CD4-positive, alpha-beta T cell treated with Interleukin-15 for 4 hours (primary cell): Measurements from ENCODE around the gene PPP1R37.
A peak's percentile ranks its signal among the peaks of the same experiment; 100 is the strongest.
"Not testable (repeated sequence)": the region's sequence is repeated elsewhere in the genome, so short reads cannot be mapped to it uniquely, and the experiment has no call there.

Source experiments
- DNase-seq: peaks from one replicate; pipeline ENCODE4 v3.0.0-alpha.2; 2020; ENCODE audit warnings: low spot score

The PPP1R37 gene

GRCh38 chr19:45095496-45096413 lies 2.8 kb downstream of the PPP1R37 start:
- DNase-seq = no peak

- no peak for DNase-seq
Observed at GRCh38 chr19:45096700-45097099, 3.7 kb downstream of the PPP1R37 start.

- DNase-seq = no peak
Observed at GRCh38 chr19:45097450-45097775, 4.4 kb downstream of the PPP1R37 start.

DNA sequence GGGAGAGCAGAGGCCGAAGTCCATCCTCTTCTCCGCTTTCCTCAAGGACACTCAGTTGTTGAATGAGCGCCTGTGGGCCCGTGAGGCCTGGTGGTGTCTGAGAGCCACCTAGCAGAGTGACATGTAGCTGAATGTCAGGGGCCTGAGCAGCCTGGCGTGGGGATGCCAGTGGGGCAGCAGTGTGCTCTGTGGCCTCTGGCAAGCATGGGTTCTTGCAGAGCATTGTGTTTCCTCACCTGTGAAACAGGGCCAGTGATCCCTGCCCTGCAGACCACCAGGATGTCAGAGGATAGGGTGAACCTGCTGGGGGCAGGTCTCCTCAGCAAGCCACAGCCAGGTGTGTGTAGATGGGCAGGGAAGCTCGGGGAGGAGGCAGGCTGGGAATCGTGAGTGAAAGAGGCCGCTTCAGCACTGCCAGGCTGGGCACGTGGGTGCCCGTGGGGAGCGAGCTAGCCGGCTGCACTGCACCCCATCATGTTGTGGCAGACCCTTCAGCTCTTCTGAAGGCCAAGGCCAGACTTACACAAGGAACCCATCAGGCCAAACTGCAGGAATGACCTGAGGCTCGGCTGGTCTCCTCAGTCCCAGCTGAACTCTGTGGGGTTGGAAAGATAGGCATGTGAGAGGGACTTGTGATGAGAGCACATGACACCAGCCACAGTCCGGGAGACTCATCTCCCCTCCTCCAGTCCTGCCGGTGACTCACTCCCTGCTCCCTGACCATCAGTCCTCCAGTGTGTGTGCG lies 5.0 kb downstream of the PPP1R37 start:
- DNase-seq = no peak

GRCh38 chr19:45098521-45099466 lies 5.8 kb downstream of the PPP1R37 start:
- no peak for DNase-seq

DNA sequence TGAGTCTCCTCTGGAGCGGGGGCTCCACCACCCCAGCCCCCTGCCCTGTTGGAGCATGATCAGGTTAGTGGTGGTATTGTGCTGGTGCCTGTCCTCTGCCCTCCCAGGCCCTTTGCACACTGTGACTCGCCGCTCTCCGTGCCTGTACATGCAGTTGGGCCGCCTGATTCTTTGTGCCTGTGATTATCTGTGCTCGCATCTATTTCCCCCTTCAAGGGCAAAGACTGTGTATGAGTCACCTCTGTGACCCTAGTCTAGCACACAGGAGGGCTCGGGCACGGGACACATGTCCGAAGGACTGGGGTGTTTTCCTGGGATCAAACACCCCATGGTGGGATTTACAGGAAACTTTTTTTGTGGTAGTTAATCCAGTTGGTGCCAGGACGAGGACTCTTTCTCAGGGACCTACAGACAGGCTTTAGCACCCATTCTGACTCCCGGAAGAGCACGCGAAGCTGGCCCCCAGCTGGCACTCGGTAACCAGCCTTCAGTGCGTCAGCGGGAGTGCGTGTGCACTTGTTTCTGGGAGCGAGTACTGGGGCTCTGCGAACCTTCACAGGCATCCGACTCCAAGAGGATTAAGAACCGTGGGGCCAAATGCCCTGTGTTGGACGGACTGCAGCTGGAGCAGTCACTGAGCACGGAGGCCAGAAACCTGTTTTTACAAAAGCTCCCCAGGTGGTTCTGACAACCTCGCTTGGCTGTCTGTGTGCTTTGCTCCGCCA lies 6.7 kb downstream of the PPP1R37 start:
- no peak for DNase-seq

- no peak for DNase-seq
Observed at GRCh38 chr19:45100201-45100600, 7.2 kb downstream of the PPP1R37 start.

GRCh38 chr19:45100846-45101252 lies 7.9 kb downstream of the PPP1R37 start:
- no peak for DNase-seq

GRCh38 chr19:45101806-45102205 lies 8.8 kb downstream of the PPP1R37 start:
- no peak for DNase-seq

DNA sequence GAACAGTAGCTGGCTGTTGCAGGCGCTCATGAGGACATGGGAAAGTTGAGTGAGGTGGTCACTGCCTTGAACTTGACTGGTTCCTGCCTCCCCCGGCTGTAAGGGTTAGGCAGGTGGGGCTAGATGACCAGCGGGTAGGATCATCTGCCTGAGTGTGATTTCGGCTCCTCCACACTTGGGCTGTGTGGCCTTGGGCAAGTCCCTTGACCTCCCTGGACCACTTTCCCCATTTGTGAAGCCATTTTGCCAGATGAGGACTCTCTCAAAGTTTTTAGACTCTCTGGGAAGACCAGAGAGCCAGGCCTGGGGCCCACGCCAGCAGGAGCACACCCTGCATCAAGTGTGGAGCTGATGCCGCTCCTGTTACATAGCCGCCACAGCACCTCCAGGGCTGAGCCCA lies 9.5 kb downstream of the PPP1R37 start:
- DNase-seq = no peak

DNA sequence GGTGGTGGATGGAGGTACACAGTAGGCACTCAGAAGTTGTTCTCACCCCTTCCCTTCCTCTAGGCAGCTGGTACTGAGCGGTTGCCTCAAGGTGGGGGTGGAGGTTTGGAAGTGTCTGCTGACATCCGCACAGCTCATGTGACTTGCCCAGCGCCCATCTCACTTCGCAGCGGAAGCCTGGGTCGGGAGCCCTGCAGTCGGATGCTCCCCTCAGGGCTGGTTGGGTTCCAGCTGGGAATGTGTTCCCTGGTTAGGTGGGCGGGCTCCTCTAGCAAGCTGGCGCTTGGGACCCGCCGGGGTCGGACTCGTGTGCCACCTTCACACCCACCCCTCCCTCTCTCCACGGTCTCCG lies 10.2 kb downstream of the PPP1R37 start:
- peak; percentile 42 for DNase-seq

GRCh38 chr19:45103508-45104319 lies 10.7 kb downstream of the PPP1R37 start:
- DNase-seq = no peak

- DNase-seq = no peak
Observed at GRCh38 chr19:45104658-45105349, 11.8 kb downstream of the PPP1R37 start.

DNA sequence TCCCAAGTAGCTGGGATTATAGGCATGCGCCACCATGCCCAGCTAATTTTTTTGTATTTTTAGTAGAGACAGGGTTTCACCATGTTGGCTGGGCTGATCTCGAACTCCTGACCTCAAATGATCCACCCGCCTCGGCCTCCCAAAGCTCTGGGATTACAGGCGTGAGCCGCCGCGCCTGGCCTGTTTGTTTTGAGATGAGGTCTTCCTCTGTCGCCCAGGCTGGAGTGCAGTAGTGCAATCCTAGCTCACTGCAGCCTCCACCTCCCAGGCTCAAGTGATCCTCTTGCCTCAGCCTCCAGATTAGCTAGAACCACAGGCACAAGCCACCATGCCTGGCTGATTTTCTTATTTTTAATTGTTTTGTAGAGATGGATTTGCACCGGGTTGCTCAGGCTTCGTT lies 13.4 kb downstream of the PPP1R37 start:
- not testable (repeated sequence) for DNase-seq

DNA sequence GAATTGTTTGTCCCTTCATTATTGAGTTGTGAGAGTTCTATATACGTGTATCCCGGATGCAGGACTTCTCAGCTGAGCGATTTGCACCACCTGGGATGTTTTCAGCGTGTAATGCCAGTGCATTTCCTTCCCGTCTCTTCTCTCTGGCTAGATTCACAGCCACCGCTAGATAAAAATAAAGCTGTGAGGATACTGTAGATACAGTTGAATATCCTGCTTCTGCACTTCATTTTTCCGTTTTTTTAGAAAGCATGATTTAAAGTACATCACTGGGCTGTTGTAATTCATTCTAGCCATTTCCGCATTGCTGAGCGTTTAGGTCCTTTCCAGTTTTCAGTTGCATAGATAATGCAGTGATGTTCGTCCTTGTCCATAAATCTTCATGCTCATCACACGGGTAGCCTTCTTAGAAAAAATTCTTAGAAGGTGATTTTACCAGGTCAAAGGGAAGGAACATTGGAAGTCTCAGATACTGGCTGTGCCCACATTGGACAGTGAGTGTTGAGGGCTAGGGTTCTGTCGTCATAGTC lies 14.7 kb downstream of the PPP1R37 start:
- DNase-seq = no peak

GRCh38 chr19:45110851-45111266 lies 17.9 kb downstream of the PPP1R37 start:
- no peak for DNase-seq

DNA sequence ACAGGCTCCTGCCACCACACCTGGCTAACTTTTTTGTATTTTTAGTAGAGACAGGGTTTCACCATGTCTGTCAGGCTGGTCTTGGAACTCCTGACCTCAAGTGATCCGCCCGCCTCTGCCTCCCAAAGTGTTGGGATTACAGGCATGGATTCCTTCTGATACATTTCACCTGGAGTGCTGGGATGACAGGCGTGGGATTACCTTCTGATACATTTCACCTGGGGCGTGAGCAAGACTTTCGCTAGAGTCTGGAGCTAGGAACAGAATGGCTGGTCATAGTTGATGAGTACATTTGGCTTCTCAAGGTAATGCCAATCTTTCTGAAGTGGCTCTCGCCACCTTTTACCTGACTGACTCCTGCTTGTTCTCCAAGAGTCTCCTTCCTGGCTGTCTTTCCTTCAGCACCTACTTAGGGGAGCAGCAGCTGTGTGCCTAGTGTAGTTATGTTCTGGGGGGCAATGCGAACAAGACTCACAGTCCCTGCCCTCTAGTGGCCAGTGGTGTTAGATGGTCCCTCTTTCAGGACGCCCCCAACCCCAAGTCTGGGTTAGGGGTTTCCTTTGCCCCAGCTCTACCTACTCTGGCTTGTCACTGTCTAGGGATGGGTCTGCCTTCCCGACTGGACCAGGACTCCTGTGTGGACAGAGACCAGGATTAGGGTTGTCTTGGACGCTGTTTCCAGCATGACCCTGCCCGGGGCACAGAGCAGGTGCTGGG lies 19.3 kb downstream of the PPP1R37 start:
- no peak for DNase-seq

- DNase-seq = no peak
Observed at GRCh38 chr19:45113628-45114027, 20.6 kb downstream of the PPP1R37 start.

DNA sequence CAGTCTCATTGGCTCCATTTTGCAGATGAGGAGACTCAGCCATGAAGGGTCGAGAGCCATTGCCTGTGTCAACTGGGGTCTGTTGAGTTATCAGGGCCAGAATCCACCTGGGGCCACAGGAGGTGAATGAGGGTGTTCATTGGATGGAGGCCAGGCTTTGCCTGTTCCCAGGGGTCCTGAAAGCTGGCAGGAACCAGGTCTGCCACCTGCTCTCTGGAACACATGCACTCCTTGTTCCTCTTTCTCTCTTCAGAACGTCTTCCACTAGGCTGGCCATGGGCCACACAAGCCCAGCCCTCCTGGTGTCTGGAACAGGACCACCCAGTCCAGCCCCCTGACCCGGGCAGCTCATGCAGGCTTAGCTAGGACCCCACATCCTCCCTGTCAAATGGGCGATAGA lies 21.1 kb downstream of the PPP1R37 start:
- no peak for DNase-seq
